GM21526 (cell line): ENCODE measurements around the gene TRAFD1.
"Not testable (repeated sequence)": the region's sequence is repeated elsewhere in the genome, so short reads cannot be mapped to it uniquely, and the experiment has no call there.

Source experiments
- ATAC-seq: cut with Tn5 transposase; IDR thresholded peaks from one replicate; pipeline ENCODE4 v1.9.1; 2021; ENCODE audit warnings: moderate library complexity; ENCODE audit not compliant: unreplicated experiment, low FRiP score

TRAFD1 gene

DNA sequence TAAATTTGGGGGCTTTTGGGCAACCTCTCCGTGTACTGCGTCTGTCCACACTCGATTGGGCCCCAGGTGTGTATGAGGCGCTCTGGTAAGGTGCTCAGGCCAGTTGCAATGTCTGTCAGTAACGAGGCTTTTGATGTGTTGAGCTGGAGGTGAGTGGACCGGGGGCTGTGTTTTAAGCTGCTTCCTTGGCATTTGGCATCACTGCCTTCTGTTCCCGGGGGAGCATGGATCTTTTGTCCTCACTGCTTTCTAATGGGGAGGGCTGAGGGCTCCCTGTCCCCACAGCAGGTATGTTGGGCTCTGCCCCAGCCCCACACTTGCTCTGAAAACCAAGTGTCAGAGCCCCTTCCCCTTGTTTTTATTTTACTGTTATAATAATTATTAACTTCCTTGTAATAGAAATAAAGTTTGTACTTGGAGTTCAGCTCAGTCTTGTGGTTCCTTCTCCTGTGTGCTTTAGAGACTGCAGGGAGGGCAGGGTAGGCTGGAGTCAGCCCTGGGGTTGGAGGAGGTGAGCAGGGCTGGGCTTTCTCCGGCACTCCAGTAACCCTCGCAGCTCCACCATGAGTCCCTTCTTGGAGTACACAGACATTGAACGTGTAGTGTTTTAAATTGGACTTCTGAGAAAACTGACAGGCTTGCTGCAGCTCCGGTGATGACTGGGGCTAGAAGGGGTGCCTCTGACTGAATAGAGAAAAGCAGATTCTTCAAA is 28.0 kb downstream of the TRAFD1 start:
- ATAC-seq: no peak

GRCh38 chr12:112153893-112154219 is 28.5 kb downstream of the TRAFD1 start:
- no peak for ATAC-seq

DNA sequence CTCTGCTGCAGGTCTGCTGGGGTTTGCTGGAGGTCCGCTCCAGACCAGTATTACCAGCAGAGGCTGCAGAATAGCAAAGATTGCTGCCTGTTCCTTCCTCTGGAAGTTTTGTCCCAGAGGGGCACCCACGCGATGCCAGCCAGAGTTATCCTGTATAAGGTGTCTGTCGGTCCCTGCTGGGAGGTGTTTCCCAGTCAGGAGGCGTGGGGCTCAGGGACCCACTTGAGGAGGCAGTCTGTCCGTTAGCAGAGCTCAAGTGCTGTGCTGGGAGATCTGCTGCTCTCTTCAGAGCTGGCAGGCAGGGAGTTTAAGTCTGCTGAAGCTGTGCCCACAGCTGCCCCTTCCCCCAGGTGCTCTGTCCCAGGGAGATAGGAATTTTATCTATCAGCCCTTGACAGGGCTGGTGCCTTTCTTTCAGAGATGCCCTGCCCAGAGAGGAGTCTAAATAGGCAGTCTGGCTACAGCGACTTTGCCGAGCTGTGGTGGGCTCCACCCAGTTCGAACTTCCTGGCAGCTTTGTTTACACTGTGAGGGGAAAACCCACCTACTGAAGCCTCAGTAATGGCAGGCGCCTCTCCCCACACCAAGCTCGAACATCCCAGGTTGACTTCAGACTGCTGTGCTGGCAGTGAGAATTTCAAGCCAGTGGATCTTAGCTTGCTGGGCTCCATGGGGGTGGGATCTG is 33.2 kb downstream of the TRAFD1 start:
- not testable (repeated sequence) for ATAC-seq

DNA sequence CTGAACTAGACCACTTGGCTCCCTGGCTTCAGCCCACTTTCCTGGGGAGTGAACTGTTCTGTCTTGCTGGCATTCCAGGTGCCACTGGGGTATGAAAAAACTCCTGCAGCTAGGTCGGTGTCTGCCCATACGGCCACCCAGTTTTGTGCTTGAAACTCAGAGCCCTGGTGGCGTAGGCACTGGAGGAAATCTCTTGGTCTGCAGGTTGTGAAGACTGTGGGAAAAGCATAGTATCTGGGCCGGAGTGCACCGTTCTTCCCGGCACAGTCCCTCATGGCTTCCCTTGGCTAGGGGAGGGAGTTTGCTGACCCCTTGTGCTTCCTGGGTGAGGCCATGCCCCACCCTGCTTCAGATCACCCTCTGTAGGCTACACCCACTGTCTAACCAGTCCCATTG is 33.8 kb downstream of the TRAFD1 start:
- ATAC-seq: no peak

- no peak for ATAC-seq
Measured at GRCh38 chr12:112160611-112161010, 35.3 kb downstream of the TRAFD1 start.

GRCh38 chr12:112161711-112162110 is 36.4 kb downstream of the TRAFD1 start:
- ATAC-seq: no peak

GRCh38 chr12:112162241-112162790 is 37.0 kb downstream of the TRAFD1 start:
- no peak for ATAC-seq

DNA sequence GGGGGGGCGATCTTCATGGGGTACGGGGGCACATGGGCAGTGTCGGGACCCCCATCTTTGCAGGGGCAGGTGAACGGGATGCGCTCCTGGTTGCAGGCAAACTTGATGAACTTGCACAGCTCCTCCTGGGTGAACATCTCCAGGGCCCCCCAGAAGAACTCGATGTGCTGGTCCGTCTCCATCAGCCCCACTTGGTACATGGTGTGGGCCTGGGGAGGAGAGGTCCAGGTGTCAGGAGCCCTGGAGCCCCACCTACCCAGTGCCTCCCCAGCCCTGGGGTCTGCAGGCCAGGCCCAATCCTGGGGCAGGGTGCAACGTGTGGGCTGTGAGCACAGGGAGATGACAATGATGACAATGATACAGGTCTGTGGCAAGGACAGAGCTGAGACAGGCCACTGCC is 37.7 kb downstream of the TRAFD1 start:
- ATAC-seq: no peak

- ATAC-seq: no peak
Measured at GRCh38 chr12:112163471-112163991, 38.2 kb downstream of the TRAFD1 start.

DNA sequence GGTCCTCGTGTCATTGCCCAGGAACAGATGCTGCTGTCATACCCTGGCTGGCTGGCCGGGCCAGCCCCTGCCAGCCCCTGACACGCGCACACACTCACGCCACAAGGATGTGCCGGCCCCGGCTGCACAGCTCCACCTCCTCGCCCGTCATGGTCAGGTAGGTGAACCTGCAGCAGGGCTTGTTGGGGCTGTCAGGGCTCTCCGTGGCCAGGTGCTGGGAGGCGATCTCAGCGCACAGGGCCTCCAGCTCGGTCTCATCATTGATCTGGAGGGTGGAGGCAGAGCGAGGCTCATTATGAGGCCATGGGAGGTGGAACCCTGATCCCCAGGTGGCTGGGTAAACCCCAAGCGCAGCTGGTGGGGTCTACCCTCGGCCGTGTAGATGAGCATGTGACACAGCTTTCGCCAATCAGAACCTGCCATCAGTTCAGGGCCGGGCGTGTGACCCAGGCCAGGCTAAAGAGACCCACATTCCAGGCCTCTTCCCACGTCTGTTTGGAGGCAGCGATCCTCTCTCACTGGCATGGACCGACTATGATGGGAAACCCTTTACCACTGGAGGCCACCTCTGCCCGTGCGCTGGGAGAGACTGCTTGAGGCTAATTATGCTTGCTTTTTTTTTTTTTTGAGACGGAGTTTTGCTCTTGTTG is 38.8 kb downstream of the TRAFD1 start:
- ATAC-seq: no peak

DNA sequence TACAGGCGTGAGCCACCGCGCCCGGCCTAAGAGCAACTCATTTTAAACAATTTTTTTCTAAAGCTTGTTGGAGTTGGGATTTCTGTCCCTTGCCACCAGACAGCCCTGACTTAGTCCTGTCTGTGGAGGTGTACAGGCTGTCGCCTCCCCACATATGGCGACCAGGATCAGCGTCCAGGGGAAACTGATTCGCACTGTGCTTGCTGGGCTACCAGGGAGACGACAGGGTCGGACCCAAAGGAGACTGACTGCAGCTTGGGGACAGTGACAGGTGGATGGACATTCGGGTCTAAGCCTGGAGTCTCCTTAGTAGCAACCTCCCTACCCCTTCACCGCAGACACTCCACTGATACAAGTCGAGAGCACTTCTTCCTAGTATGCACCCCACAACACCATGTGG is 40.3 kb downstream of the TRAFD1 start:
- ATAC-seq: no peak

GRCh38 chr12:112166051-112167015 is 41.0 kb downstream of the TRAFD1 start:
- ATAC-seq: no peak

GRCh38 chr12:112167031-112167461 is 41.7 kb downstream of the TRAFD1 start:
- no peak for ATAC-seq

DNA sequence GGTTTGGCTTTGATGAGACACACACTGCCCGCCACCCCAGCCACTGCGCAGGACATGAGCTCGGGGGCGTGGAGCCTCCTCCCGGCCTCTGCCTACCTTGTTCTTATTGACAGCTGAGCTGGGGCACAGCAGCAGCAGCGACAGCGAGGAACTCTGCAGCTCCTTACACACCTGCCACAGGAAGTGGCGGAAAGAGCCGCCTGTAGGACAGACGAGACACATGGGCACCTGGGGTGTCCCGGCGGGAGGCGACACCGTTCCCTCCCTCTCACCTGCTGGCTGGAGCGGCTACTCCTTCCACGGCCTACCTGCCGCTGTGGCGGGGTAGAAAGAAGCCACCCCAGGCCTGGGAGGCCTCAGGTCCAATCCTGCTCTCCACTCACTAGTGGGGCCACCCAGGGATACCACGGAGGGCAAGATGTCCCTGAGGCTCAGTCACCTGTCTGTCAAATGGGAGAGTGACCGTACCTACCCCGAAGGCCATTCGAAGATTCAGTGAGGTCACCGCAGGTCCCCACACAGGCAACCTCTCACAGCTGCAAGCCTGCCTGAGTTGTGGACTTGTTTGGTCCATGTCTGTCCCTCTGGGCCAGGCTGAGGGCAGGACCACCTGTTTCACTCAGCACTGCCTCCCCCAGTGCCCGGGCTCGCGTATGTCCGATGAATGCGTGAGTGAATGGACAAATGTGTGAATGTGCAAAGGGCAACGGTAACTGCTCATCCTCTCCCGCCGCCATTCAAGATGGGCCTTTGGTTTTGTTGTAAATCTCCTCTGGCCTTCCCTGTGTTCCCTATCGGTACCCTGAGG is 42.6 kb downstream of the TRAFD1 start:
- no peak for ATAC-seq

- no peak for ATAC-seq
Measured at GRCh38 chr12:112168561-112168971, 43.2 kb downstream of the TRAFD1 start.

- no peak for ATAC-seq
Measured at GRCh38 chr12:112169161-112169872, 44.0 kb downstream of the TRAFD1 start.

DNA sequence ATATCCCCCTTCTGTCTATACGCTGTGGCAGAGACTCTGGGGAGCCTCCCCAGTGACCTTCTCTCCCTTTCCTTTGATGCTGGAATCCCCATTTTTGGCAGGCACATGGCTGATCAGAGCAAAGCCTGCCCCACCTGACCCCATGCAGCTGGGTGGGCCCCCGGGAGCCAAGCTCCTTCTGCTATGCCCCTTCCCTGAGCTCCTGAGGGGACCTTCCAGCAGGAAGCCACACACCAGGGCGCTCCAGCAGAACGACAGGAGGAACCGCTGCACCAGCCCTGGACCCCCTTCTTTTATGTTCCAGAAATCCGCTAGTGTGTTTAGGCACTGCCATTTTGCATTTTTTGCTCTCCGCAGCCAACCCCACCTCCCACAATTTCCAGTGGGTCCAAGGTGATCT is 44.6 kb downstream of the TRAFD1 start:
- no peak for ATAC-seq

DNA sequence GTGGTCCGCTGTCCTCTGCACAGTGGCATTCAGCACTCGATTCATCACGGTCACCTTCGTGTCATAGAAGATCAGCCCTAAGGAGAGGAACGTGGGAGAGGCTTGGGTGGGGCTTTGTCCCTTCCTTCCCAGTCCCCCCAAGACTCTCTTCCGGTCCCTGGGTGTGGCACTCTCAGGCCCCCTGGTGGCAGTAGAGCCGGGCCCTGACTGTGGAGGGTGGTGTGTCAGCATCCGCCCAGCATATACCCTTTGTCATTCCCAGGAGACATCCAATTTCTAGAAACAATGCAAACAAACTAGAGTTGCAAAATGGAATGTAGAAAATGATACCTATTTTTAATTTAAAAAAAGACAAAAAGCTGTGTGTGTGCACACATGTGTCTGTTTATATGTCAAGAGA is 45.0 kb downstream of the TRAFD1 start:
- no peak for ATAC-seq
